Stimulated activated CD8-positive, alpha-beta memory T cell treated with anti-CD3 and anti-CD28 coated beads, Interleukin-15, amount 100 ng/mL, for 24 hours (primary cell): ENCODE data around the gene LMBRD2.

Experiments
- DNase-seq: peaks from one replicate; pipeline ENCODE4 v3.0.0-alpha.2; 2020; ENCODE audit warnings: low read depth

The LMBRD2 gene

DNA sequence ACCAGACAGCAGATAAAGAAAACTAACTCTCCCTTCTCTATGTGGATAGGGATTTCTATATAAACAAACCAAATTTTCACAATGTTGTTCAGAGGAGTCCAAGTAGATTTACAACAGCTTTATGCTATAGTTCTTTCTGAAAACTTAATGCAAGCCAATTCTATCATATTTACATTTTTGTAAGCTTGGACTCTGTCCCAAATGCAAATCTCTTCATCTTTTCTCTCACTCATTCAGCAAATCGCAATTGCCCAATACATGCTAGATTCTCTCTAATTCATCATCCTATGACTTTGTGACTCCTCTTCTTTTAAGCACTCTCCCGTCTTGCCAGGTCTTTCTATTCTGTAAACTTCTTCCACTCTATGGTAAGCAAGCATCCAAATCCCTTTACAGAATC is 45.9 kb downstream of the LMBRD2 start:
- DNase-seq, result no peak

DNA sequence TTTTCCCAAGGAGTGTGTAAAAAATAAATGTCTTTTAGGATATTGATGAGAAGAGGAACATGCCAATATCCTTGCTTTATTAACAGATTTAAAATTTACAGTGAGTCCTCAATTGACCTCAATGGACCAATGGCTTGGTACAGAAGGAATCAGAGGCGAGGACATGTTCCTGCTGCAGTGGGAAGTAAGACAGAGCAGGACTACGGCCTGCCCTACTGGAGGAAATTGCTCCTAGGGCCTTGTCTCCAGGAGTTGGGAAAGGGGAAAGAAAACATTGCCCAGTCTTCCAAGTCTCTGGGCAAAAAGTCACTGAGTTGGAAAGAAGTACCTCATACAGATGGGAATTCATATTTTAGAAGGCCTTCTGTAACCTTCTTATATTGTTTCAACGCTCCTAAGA is 51.9 kb downstream of the LMBRD2 start:
- DNase-seq, result no peak

DNA sequence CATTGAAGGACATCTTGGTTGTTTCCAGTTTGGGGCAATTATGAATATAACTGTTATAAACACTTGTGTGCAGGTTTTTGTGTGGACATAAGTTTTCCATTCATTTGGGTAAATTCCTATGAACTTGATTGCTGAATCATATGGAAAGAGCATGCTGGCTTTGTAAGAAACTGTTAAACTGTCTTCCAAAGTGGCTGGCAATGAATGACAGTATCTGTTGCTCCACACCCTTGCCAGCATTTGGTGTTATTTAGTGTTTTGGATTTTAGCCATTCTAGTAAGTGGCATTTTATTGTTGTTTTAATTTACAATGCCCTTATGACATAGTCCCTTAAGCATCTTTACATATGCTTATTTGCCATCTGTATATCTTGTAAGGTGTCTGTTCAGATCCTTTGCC is 55.2 kb downstream of the LMBRD2 start:
- no peak for DNase-seq

DNA sequence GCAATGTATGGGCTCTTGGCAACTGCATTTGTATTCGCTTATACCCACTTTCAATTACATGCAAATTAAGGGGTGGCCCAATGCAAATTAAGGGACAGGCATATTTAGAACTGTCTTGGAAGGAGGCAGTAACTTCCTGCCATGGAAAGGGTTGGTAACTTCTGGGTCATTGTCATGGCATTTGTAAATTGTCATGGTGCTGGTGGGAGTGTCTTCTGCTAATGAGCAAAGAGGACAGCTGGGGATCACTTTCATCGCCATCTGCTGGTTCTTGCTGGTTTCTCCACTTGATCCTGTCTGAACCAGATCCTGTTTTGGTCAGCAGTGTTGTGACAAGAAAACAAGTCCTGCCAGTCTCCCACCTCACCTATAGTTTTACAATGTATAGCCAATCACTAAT is 61.7 kb downstream of the LMBRD2 start:
- no peak for DNase-seq

DNA sequence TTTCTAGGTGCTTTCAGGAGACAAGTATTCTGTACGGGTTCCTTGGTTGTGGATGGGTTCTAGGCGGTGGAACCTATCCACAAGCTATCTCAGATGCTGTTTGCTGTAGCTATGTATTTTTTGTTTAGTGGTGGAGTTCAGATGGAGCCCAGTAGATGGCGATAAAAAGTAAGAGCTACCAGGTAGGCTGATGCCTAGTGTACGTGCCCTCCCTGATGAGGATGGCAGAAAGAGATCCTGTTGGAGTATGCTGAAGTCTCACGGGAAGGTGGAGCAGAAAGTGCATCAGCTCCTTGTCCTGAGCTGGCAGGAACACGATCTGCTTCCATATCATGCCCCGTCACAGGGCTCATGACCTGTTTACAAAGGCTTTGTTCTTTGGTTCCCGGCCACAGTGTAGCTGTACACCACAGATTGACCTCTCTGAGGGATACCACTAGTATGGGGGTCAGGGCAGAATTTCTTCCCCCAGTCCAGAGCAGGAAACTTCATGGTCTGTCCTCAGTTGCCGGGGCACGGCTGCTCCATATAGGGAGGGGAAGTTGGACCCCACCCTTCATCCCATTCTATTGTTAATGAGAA is 72.4 kb downstream of the LMBRD2 start:
- DNase-seq, result no peak

DNA sequence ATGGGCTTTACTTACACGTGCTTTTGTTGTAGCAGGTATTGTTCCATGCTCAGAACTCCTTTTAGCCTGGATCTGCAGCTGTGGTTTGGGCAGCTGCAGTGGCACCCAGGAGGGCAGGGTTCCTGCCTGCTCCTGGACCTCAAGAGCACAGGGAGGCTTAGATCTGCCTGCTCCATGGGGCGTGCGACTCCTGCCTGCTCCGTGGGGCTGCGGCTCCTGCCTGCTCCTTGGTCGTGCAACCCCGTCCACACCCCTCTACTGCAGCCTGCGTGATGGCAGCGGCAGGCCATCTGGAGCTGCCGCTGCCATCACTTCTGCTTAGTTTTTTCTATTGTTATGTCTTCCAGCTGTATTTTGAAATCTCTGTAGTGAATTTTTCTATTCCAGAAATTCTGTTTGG is 73.3 kb downstream of the LMBRD2 start:
- DNase-seq, result no peak

DNA sequence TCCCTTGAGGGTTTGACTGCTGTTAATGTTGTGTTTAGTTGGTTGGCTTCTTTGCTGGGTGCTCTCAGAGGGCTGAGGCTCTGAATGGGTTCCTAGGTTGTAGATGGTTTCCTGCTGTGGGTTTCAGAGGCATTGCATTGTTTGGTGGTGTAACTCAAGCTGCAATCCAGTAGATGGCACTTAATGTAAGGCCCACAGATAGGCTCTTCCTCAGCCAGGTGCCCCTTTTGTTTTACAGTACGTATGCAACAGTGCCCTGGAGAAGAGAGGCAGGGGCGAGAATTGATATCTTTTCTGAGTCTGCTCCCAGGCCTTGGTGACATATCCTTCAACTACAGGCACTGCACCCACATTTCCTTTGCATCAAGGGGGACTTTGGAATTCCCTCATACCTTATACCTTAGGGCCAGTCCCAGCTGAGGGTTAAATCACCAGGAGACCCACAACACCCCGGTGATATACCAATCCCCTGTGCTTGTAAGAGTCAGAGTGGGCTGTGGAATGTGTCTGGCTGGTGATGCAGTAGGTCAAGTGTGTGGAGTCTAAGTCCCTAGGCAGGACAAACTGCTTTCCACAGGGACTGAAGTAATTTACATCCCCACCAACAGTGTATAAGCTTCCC is 78.0 kb downstream of the LMBRD2 start:
- DNase-seq, result no peak

DNA sequence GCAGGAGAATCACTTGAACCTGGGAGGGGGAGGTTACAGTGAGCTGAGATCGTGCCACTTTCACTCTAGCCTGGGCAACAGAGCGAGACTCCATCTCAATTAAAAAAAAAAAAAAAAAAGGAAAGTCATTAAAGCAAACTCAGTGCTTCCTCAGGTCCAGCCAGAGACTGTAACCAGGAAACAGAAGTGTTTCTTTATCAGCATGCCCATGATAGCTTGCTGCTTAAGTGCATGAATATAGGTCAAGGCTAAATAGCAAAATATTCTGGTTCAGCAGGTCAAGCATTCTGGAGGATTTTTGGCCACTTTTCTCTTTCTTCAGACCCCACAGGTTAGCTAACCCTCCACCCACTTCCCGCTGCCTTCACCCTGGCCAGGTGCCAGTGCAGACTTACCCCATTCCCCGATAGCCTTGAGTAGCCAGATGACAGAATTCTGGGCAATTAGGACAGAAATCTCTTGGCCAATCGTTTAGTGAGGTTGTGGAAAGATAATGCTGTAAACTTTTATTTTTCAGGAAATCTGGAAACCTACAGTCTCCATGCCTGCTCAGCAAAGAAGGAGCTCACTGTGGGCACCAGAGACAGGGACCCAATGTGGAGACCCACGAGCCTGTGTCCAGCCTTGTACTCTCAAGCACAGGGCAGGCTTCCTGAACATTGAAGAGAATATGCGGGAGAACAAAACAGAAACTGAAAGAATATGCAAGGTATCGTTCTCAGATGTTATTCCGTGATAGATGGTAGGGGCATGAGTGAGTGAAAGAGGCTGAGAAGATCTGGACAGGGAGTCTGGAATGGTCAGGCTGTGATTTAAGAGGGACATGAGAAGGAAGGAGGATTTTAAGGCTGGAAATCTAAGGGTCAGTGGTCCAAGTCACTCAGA is 80.8 kb downstream of the LMBRD2 start:
- DNase-seq, result no peak

DNA sequence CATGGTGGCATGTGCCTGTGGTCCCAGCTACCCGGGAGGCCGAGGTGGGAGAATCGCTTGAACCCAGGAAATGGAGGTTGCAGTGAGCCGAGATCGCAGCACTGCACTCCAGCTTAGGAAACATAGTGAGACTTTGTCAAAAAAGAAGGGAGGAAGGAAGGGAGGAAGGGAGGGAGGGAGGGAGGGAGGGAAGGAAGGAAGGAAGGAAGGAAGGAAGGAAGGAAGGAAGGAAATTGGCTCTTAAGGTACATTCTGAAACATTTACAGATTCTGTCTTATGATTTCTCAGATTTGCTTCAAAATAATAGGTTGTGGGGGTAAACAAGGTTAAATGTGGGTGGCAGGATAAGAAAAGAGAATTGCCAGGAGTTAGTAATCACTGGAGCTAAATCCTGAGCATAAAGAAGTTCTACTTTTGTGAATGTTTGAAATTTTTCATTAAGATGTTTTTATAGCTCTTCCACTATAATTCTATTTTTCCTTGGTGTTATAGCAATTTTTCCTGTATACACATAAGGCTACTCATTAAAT is 82.9 kb downstream of the LMBRD2 start:
- no peak for DNase-seq

DNA sequence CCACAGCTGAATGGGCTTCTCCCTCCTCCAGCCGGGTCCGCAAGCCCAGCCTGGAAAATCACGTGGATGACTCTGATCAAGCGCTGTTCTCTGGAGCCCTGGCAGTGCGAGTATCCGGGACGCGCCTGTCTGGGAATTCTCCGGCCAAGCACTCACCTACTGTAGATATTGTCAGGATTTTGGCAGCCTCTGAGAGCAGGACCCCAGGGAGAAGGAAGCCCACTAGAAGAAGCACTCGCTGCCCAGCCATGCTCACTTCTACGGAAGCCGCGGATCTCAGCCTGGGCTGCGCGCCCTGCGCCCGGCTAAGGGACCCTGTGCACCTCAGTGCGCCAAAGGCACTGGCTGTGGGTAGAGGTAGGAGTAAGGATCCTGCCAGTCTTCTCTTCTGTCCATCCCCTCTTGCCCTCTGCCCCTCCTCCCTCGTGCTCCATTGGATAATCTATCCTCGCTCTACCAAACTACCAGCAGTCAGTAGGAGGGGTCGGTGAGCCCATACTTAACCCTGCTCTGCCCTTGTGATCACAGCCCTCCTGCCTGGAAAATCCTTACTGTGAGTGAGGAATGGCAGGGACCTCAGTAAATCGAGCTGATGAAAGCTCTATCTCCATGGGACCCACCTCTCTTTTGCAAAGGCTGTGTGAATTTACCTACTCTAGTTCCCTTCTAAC is 85.0 kb downstream of the LMBRD2 start, which contains the start of gene UGT3A2:
UGT3A2 (minus strand) TSS at position 343 of the 671 bp plus-strand sequence; CDS start at position 250, 93 bp downstream.
- no peak for DNase-seq

DNA sequence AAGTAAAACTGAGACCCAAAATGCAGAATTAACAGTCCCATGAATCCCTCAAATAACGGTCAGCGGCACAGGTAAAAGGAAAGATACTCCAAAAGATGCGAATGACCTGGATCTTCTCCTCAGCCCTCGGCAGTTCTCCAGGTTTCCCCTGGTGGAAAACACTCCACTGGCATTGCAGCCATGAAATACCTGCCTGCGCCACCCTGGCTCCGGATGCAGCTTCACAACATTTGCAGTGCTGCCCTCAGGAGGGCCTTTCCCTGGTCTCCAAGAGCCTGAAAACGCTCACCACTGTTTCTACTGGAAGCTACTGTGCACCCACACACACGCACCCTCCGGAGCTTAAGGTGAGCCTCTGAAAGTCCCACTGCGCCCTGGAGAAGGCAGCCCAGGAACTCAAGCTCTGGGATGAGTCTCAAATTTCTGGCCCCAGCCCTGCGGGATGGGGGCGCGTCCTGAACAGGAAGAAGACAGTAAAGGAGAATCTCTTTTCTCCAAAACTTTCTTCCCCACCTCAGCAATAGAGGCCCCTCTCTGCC is 85.6 kb downstream of the LMBRD2 start:
- no peak for DNase-seq

DNA sequence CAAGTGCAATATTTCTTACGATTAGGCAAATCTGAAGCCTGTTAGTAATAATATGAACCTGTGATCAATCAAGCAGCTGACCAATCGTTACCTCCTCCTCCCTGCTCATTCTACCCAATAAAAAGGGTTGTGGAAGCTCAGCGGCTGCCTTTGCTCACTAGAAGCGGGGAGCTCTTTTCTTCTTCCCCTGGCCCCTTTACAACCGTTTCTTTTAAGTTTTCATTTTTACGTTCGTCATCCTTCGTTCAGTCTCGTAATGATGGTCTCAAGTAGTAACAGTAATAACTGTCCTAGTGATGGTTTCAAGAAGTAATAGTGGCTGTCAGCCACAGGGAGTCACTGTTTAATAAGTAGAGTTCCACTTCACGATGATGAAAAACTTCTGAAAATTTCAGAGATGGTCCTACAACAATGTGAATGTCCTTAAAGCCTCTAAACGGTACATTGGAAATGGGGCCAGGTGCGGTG is 91.2 kb downstream of the LMBRD2 start:
- DNase-seq, result no peak

DNA sequence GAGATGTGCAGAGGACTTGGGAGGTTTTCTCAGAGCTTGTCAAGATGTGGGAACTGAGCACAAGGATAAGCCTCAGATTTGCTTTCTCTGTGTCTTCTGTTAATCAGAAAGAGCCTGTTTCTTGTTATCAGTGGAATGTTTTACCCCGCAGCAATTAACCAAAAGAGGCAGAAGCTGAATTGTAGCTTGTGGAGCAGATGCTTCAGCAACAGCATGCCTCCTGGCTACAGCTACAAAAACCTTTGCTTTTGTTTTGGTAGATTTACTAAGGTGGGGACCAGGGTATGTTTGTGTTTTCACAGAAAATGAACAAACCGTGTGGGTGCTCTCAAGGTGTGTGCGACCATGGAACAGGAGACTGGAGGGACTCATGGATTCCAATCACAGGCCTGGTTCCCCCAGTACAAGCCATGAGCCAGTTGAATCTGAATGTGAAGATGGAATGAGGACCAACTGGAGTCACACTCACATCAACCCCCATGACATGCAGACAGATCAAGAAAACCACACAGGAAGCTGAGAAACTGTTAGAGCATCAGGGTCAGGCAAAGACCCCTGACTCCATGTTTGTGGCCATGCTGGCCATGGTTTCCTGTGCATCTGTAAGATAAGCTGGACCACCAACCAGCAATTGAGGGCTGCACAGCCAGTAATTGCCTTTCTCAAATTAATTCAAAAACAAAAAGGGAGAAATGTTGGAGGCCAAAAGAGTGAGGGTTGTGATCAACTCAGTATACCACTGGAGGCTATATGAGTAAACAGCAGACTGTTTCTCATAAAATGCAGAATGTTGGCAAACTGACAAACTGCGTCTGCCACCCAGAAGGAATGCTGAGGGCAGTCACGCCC is 91.9 kb downstream of the LMBRD2 start:
- DNase-seq, result no peak

DNA sequence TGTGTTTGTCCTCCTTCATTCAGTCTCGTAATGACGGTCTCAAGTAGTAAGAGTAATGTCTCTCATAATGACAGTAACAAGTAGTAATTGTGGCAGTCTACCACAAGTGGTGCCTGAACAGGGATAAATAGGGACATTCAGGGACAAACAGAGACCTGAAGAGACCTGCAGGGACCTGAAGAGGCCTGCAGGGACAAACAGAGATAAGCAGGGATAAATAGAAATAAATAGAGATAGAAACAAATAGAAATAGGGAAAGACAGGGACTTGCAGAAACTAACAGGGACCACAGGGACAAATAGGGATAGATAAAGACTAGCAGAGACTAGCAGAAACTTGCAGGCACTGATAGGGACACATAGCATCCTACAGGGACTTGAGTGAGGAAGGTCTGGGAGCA is 92.9 kb downstream of the LMBRD2 start:
- no peak for DNase-seq

DNA sequence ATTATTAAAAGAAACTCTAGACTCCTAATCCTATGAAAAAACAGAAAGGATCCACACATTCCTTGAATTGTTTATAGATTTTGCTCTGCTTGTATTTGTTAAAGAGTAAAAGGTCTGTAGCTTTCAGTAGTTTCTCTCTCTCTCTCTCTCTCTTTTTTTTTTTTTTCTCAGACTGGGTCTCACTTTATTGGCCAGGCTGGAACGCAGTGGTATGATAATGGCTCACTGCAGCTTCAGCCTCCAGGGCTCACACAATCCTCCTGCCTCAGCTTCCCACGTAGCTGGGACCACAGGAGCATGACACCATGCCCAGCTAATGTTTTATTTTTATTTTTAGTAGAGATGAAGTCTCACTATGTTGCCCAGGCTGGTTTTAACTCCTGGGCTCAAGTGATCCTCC is 94.3 kb downstream of the LMBRD2 start:
- DNase-seq, result no peak

DNA sequence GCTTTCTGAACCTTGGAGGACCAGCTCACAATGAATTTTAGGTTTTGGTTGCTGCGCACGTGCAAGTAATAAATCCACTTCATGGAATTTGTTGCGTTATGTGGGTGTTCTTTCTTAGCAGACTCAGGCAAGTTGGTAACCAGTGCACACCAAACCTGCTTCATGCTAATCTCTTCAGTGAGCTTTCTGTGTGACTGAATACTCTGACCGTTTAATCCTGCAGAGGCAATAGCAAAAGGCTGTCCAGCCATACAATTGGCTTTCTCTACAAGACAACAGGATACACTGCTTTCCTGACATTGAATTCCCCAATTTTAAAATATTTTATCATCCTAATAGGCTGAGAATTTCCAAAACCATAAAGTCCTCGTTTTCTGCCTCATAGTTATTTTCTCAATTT is 95.3 kb downstream of the LMBRD2 start:
- no peak for DNase-seq

DNA sequence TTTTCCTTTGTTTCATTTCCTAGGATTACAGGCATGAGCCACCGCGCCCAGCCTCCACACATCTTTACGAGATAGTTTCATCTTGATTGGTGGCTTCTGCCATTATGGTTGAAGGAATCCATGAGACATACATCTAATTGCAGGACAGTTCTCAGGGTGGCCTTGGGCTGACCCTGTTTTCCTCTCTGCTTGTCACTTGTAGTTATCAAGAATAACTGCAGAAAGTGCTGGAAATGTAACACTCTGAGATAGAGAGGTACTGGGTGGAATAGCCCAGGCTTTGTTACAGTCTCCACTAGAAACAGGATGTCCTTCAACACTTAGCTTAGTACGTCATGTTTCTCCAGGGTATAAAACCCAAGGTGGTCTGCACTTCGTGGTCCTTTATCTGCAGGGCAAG is 95.7 kb downstream of the LMBRD2 start:
- DNase-seq, result no peak

DNA sequence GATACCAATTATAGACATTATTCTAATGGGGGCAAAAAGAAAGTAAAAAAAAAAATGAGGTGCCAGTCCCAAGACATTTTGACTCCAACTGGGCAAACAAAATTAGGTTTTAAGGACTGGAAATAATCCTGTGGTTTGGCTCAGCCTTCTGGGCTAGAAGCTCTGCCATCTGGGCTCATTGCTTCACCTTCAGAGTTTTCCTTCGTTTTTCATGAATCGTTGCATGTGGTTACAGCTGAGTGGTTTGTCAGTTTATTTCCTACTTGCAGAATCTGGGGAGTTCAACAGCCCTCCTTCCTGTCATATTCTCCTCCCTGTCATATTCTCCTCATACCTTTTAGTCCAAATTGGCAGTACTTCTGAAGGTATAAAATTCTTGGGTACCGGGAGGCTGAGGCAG is 97.0 kb downstream of the LMBRD2 start:
- no peak for DNase-seq

DNA sequence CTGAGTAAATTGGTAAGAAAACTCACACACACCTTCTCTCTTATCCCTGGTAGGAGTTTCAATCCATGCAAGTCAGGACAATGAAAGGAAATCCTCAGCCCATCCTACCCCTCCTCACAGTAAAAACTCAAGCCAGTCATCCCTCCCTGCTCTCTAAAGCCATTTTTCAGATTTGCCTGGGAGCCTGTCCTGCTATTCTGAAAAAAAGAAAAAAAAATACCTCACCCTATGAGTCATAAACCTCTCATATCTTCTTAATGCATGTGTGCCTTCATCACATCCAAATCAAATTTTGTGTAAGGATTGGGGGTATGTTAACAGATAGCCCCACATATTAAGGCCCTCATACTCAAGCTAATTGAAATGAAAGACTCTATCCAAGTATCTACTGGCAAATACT is 99.1 kb downstream of the LMBRD2 start:
- no peak for DNase-seq

DNA sequence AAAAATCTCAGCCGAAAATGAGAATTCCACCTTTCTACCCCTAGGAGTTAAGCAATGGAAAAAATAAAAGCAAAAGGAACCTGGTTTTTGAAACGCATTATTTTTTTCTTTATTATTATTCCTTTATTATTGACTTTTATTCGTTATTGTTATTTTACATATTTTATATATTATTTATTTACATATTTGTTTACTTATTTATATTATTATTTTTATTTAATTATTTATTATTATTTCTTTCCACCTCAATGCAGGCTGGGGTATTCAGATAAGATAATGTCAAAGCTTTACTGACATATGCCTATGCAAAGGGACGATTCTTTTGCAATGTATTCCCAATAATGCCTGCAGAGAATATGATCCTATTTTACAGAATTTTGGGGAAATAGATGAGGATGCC is 101.7 kb downstream of the LMBRD2 start:
- no peak for DNase-seq
